OCI-LY7 (cell line): ENCODE data around the gene SETD6. TPM values are rescaled to one million over a fixed set of nuclear protein-coding genes. Genes with fewer than 3 reads are reported as not detected.

Experiments
- BruUV-seq: library from RNA; stranded (reverse); fragments of 400-500 nt; replicated peaks from 2 replicates; lab custom pipeline; 2021; lab: Mats Ljungman, UMichigan
- CTCF ChIA-PET: fragments of 300-600 bp; sonication (Branson Sonifier 250); formaldehyde crosslinking; loops from one replicate; lab custom pipeline; 2022; ENCODE audit warnings: antibody characterized with exemption; ENCODE audit not compliant: unreplicated experiment; lab: Charles Lee
- POLR2A ChIA-PET: fragments of 300-600 bp; sonication (Branson Sonifier 250); formaldehyde crosslinking; loops from one replicate; lab custom pipeline; 2022; ENCODE audit warnings: antibody characterized with exemption; lab: Charles Lee
- DNase-seq: peaks from one replicate; pipeline ENCODE4 v3.0.0-alpha.2; 2015; ENCODE audit warnings: low spot score
- H2AFZ ChIP-seq: fragments of 200-600 bp; sonication (generic), shearing (Covaris generic); 2 replicates; pipeline ENCODE4 v1.6.1; 2014; ENCODE audit warnings: mild to moderate bottlenecking, antibody characterized with exemption, low read length, moderate library complexity
- H3K27ac ChIP-seq: fragments of 200-600 bp; sonication (generic); 2 replicates; pipeline ENCODE4 v1.5.1; 2014; ENCODE audit warnings: mixed run types, low read depth, mild to moderate bottlenecking, moderate library complexity, low read length, inconsistent platforms; ENCODE audit not compliant: poor library complexity, severe bottlenecking
- H3K36me3 ChIP-seq: fragments of 200-600 bp; sonication (generic); 2 replicates; pipeline ENCODE4 v1.6.1; 2014; ENCODE audit warnings: mild to moderate bottlenecking, antibody characterized with exemption, low read length, moderate library complexity, mixed read lengths; ENCODE audit not compliant: insufficient read depth
- H3K4me1 ChIP-seq: fragments of 200-600 bp; sonication (generic); 2 replicates; pipeline ENCODE4 v1.5.1; 2014; ENCODE audit warnings: mild to moderate bottlenecking, low read length; ENCODE audit not compliant: insufficient read depth, poor library complexity, severe bottlenecking
- H3K4me2 ChIP-seq: fragments of 200-600 bp; sonication (generic); 2 replicates; pipeline ENCODE4 v1.6.1; 2014; ENCODE audit warnings: mild to moderate bottlenecking, low read length
- H3K4me3 ChIP-seq: fragments of 200-600 bp; sonication (generic); 2 replicates; pipeline ENCODE4 v1.5.1; 2014; ENCODE audit warnings: mild to moderate bottlenecking, low read depth, low read length; ENCODE audit not compliant: poor library complexity, severe bottlenecking
- H3K79me2 ChIP-seq: fragments of 200-600 bp; sonication (generic); 2 replicates; pipeline ENCODE4 v1.6.1; 2016; ENCODE audit warnings: low read depth, mild to moderate bottlenecking, low read length, moderate library complexity, mixed read lengths; ENCODE audit not compliant: insufficient read depth
- H3K9me2 ChIP-seq: fragments of 200-600 bp; sonication (generic); 2 replicates; pipeline ENCODE4 v1.6.1; 2016; ENCODE audit warnings: mild to moderate bottlenecking, low read length, mixed read lengths; ENCODE audit not compliant: insufficient read depth
- H3K9me3 ChIP-seq: fragments of 200-600 bp; sonication (generic); 2 replicates; pipeline ENCODE4 v1.6.1; 2014; ENCODE audit warnings: mild to moderate bottlenecking, mixed run types, low read length, mixed read lengths
- H4K20me1 ChIP-seq: fragments of 200-600 bp; sonication (generic); 2 replicates; pipeline ENCODE4 v1.6.1; 2014; ENCODE audit warnings: mild to moderate bottlenecking, antibody characterized with exemption, low read length, moderate library complexity, mixed read lengths; ENCODE audit not compliant: insufficient read depth
- EZH2phosphoT487 ChIP-seq: fragments of 200-600 bp; sonication (generic); IDR thresholded peaks from 2 replicates; pipeline ENCODE4 v1.6.1; 2018; ENCODE audit warnings: low read depth, borderline replicate concordance, mild to moderate bottlenecking, mixed run types, antibody characterized with exemption, low read length, moderate library complexity, mixed read lengths
- intact Hi-C: fragments of 100-400 bp; cut with micrococcal nuclease; formaldehyde crosslinking; loops from one replicate; pipeline ENCODE4 v1.10.0; 2022; ENCODE audit not compliant: unreplicated experiment
- total RNA-seq, 2 experiments: library from RNA; depleted of rRNA in 1 of 2; stranded (reverse); fragments of >200 nt in 1 of 2; shearing (Covaris generic) in 1 of 2; gene quantifications; 2 replicates each; pipeline ENCODE4 v1.2.3, GENCODE V29; 2014 to 2022
- TF ChIP-seq, protein P1 (sequence below): fragments of 200-600 bp; sonication (generic); conservative IDR thresholded peaks from 2 replicates; pipeline ENCODE4 v1.5.1; 2014; ENCODE audit warnings: mild to moderate bottlenecking, antibody characterized with exemption, low read length, moderate library complexity, mixed read lengths

Gene SETD6
- total RNA-seq, 2 experiments from 2014 or later = 19.6 to 33.1 TPM

- peaks cover 9% of the 10 kb centered on the region for H3K4me1 ChIP-seq
- H3K4me2 ChIP-seq = no peak overlapping the region
- no peak overlapping the region for H2AFZ ChIP-seq
- no peaks in the 10 kb centered on the region for H3K79me2 ChIP-seq
- no peak for TF ChIP-seq EZH2phosphoT487
- TF ChIP-seq, protein P1, sequence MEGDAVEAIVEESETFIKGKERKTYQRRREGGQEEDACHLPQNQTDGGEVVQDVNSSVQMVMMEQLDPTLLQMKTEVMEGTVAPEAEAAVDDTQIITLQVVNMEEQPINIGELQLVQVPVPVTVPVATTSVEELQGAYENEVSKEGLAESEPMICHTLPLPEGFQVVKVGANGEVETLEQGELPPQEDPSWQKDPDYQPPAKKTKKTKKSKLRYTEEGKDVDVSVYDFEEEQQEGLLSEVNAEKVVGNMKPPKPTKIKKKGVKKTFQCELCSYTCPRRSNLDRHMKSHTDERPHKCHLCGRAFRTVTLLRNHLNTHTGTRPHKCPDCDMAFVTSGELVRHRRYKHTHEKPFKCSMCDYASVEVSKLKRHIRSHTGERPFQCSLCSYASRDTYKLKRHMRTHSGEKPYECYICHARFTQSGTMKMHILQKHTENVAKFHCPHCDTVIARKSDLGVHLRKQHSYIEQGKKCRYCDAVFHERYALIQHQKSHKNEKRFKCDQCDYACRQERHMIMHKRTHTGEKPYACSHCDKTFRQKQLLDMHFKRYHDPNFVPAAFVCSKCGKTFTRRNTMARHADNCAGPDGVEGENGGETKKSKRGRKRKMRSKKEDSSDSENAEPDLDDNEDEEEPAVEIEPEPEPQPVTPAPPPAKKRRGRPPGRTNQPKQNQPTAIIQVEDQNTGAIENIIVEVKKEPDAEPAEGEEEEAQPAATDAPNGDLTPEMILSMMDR = no peak
- intact Hi-C loops = no loop called here
- no peaks in the 10 kb centered on the region for H3K36me3 ChIP-seq
- H4K20me1 ChIP-seq = no peaks in the 10 kb centered on the region
- no peak overlapping the region for H3K27ac ChIP-seq
- no peak overlapping the region for H3K4me3 ChIP-seq
- CTCF ChIA-PET = interaction anchor here (0.5 to 1.2 kb wide), 5 partner anchors 10 to 107 kb away, joined by 3 to 5 read pairs (median 3); no protein-coding TSS in a partner anchor
- no TSS peak for BruUV-seq
- no peak for DNase-seq
- no peaks in the 10 kb centered on the region for H3K9me2 ChIP-seq
- no peaks in the 10 kb centered on the region for H3K9me3 ChIP-seq
- POLR2A ChIA-PET = interaction anchor here (0.5 to 1.0 kb wide), 6 partner anchors 65 to 192 kb away, joined by 3 to 11 read pairs (median 4); no protein-coding TSS in a partner anchor
Measured at GRCh38 chr16:58485184-58485887, 30.0 kb upstream of the SETD6 start.

- Histone ChIP-seq H4K20me1 (no peaks in the 10 kb centered on the region), H2AFZ (peak overlapping the region; percentile 72; the same call in 1 of the 2 replicates), H3K36me3 (no peaks in the 10 kb centered on the region), H3K9me3 (no peaks in the 10 kb centered on the region), H3K4me1 (peaks cover 15% of the 10 kb centered on the region), H3K9me2 (no peaks in the 10 kb centered on the region), H3K79me2 (no peaks in the 10 kb centered on the region), H3K4me3 (peak overlapping the region; percentile 29), H3K4me2 (peak overlapping the region; percentile 65), H3K27ac (no peak overlapping the region)
- ChIA-PET POLR2A (interaction anchor here (0.5 to 0.6 kb wide), 2 partner anchors 61 to 150 kb away, joined by 3 to 4 read pairs; no protein-coding TSS in a partner anchor), CTCF (interaction anchor here (1.0 to 1.3 kb wide), 3 partner anchors 69 to 188 kb away, joined by 4 to 6 read pairs (median 4); no protein-coding TSS in a partner anchor)
- no TSS peak for BruUV-seq
- TF ChIP-seq, protein P1 = peak; percentile 90
- no peak for TF ChIP-seq EZH2phosphoT487
- intact Hi-C loops = loop anchor here (1.0 to 2.0 kb wide), 3 partner anchors 69 to 151 kb away; no protein-coding TSS in a partner anchor
- DNase-seq = peak; percentile 88
Measured at GRCh38 chr16:58487566-58488351, 27.6 kb upstream of the SETD6 start.
